Body of pancreas (tissue), 4 donors: ENCODE data around the gene CLEC4D. TPM values are rescaled to one million over a fixed set of nuclear protein-coding genes. Genes with fewer than 3 reads are reported as not detected.
A peak's percentile ranks its signal among the peaks of the same experiment; 100 is the strongest.
"Not testable (repeated sequence)": the region's sequence is repeated elsewhere in the genome, so short reads cannot be mapped to it uniquely, and the experiment has no call there.

ENCODE experiments used
- ATAC-seq: fragments of 150-250 bp; one replicate; pipeline ENCODE4 v1.9.1; 2016
- DNase-seq, 4 donors: peaks; one replicate each; pipeline ENCODE4 v3.0.0-alpha.2; 2019
- H3K27ac ChIP-seq, 4 donors: fragments of 200-600 bp; sonication (generic); 1 replicate in 3 of 4; 2 replicates in 1 of 4; pipeline versions ENCODE4 v1.5.1 to v1.6.1; 2016 to 2019; ENCODE audit warnings: mild to moderate bottlenecking in 1 of 4, mixed read lengths in 1 of 4, moderate library complexity in 1 of 4
- H3K27me3 ChIP-seq, 2 donors: fragments of 200-600 bp; sonication (generic); one replicate each; pipeline ENCODE4 v1.6.0; 2016; ENCODE audit warnings: mild to moderate bottlenecking in 1 of 2
- H3K36me3 ChIP-seq, 2 donors: fragments of 200-600 bp; sonication (generic); replicated peaks in 1 of 2; 2 replicates each; pipeline ENCODE4 v1.5.1; 2016; ENCODE audit warnings: low read depth in 2 of 2; ENCODE audit not compliant: insufficient read depth in 1 of 2
- H3K4me1 ChIP-seq: fragments of 200-600 bp; sonication (generic); one replicate; pipeline ENCODE4 v1.6.0; 2016
- H3K4me3 ChIP-seq, 2 donors: fragments of 200-600 bp; sonication (generic); 1 replicate in 1 of 2; 2 replicates in 1 of 2; pipeline ENCODE4 v1.5.1; 2016 to 2019
- H3K9me3 ChIP-seq, 3 donors: fragments of 200-600 bp; sonication (generic); 1 replicate in 2 of 3; 2 replicates in 1 of 3; pipeline ENCODE4 v1.5.1; 2016
- POLR2A ChIP-seq, 3 donors: fragments of 450-650 bp; IDR thresholded peaks; one replicate each; pipeline ENCODE4 v1.6.1; 2016; ENCODE audit warnings: antibody characterized with exemption in 3 of 3, mild to moderate bottlenecking in 2 of 3
- WGBS, 2 donors: methylation state at CpG; one replicate each; pipeline ENCODE4 v1.1.5; 2017; 5-methylcytosine and 5-hydroxymethylcytosine counted together
- intact Hi-C: fragments of 100-400 bp; cut with DNase I; formaldehyde crosslinking; loops from one replicate; pipeline ENCODE4 v1.15.1; 2023
- total RNA-seq, 2 donors: library from RNA; depleted of rRNA; stranded (reverse); fragments of >200 nt; gene quantifications; one replicate each; pipeline ENCODE4 v1.1.0, GENCODE V29; 2016
- TF ChIP-seq, protein P1 (sequence below), 7 experiments: fragments of 450-650 bp in 4 of 7; fragments of 200-600 bp in 3 of 7; sonication (generic) in 3 of 7; IDR thresholded peaks; one replicate each; pipeline ENCODE4 v1.5.1; 2016 to 2019; ENCODE audit warnings: antibody characterized with exemption in 7 of 7

The CLEC4D gene
- total RNA-seq, 2 donors from 2014 or later, result not detected

DNA sequence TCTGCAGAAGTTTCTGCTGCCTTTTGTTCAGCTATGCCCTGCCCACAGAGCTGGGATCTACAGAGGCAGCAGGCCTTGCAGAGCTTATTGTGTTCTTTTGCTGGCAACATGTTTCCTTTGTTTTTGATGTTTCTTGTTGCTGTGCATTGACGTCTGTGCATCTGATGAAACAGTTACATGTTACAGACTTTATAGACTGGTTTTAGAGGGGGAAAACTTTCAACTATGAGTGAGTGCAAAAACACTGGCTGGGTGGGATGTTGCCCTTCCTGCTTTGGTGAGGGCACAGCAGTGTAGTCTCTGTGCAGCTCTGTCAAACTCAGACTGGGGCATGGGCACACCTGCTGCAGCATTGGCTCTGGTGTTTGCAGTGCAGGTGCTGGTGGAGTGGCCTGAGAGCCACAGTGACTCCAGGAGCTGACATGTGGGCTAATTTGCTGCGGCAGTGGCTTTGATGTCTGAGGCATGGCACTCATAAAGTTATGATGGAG is 30.7 kb upstream of the CLEC4D start:
- intact Hi-C loops, result no loop called here
- Histone ChIP-seq H3K27ac (no peak overlapping the region), H3K4me1 (no peaks in the 10 kb centered on the region), H3K36me3 (no peaks in the 10 kb centered on the region), H3K27me3 (no peaks in the 10 kb centered on the region), H3K9me3 (no peaks in the 10 kb centered on the region), H3K4me3 (no peak overlapping the region)
- ATAC-seq (no peak), DNase-seq (no peak)
- 85 to 95% methylated on average over 2 of the region's 2 CpGs for WGBS, 2 donors
- TF ChIP-seq, protein P1, sequence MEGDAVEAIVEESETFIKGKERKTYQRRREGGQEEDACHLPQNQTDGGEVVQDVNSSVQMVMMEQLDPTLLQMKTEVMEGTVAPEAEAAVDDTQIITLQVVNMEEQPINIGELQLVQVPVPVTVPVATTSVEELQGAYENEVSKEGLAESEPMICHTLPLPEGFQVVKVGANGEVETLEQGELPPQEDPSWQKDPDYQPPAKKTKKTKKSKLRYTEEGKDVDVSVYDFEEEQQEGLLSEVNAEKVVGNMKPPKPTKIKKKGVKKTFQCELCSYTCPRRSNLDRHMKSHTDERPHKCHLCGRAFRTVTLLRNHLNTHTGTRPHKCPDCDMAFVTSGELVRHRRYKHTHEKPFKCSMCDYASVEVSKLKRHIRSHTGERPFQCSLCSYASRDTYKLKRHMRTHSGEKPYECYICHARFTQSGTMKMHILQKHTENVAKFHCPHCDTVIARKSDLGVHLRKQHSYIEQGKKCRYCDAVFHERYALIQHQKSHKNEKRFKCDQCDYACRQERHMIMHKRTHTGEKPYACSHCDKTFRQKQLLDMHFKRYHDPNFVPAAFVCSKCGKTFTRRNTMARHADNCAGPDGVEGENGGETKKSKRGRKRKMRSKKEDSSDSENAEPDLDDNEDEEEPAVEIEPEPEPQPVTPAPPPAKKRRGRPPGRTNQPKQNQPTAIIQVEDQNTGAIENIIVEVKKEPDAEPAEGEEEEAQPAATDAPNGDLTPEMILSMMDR (IDR thresholded peaks at IDR 0.05), result no peak
- TF ChIP-seq POLR2A (IDR thresholded peaks at IDR 0.05), result no peak

DNA sequence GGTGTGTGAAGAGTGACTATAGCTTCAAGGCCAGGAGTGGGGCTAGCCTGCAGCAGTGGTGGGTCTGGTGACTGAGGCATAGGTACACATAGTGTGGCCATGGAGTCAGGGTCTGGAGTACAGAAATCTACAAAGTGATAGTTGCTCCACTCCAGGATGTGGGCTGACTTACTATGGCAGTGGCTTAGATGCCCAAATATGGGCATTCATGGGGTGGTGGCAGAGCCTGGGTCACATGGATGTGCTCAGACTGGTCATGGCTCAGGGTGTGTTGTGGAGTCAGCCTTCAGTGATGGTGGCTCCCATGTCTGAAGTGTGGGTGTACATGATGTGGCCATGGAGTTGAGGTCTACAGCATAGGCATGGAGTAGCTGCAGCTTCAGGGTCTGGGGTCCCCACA is 30.2 kb upstream of the CLEC4D start:
- intact Hi-C loops, result no loop called here
- no peaks in the 10 kb centered on the region for H3K27me3 ChIP-seq
- no peak for ATAC-seq

DNA sequence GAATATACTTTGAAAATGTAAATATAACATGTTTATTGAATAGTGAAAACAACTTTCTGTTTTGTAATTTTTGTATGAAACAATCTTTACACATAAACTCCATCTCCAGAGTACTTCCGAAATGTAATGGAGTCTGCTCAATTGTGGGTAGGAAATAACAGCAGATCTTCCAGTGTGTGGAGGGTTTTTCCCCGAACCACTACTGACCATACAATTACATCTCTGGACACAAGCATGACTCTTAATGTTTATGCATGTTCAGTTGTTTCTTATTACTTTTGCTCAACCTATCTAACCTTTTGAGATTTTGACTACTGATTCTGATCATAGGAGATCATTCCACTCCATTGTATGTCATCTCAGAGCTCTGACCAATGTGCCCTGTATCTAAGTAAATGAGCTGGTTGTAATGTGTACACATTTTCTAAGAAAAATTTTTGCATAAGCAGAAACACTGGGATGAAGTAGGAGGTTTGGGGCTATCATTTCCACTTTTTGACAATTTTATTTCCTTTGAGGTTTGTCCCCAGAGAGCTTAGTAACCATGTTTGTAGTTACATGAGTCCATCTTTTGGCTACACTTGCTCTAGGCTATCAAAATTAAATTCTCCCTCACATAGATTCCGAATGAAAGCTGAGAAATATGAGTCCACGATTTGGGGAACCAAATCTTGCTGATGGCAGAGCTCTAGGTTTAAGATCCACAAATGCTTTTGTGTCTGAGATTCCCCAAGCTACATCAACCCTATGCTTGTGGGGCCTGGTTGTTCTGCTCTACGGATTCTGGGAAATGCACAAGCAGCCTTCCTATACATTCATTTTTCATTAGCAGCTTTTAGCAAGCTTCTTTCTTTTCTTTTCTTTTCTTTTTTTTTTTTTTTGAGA is 21.4 kb upstream of the CLEC4D start:
- ATAC-seq, result no peak
- Histone ChIP-seq H3K4me3 (no peak overlapping the region), H3K27ac (no peak overlapping the region), H3K27me3 (no peaks in the 10 kb centered on the region), H3K4me1 (no peaks in the 10 kb centered on the region), H3K9me3 (no peaks in the 10 kb centered on the region), H3K36me3 (no peaks in the 10 kb centered on the region)
- intact Hi-C loops, result no loop called here
- no peak for TF ChIP-seq POLR2A (IDR thresholded peaks at IDR 0.05)
- TF ChIP-seq, protein P1 (IDR thresholded peaks at IDR 0.05), result no peak
- DNase-seq, result no peak
- 63 to 70% methylated on average over 5 of the region's 5 CpGs for WGBS, 2 donors

More for the DNA sequence above, 30.2 kb upstream of the CLEC4D start:
- no peak overlapping the region for H3K4me3 ChIP-seq
- TF ChIP-seq, protein P1 (IDR thresholded peaks at IDR 0.05), result no peak
- no peak for TF ChIP-seq POLR2A (IDR thresholded peaks at IDR 0.05)
- H3K4me1 ChIP-seq, result no peaks in the 10 kb centered on the region
- no peaks in the 10 kb centered on the region for H3K9me3 ChIP-seq
- no peaks in the 10 kb centered on the region for H3K36me3 ChIP-seq
- DNase-seq, result no peak
- no peak overlapping the region for H3K27ac ChIP-seq

DNA sequence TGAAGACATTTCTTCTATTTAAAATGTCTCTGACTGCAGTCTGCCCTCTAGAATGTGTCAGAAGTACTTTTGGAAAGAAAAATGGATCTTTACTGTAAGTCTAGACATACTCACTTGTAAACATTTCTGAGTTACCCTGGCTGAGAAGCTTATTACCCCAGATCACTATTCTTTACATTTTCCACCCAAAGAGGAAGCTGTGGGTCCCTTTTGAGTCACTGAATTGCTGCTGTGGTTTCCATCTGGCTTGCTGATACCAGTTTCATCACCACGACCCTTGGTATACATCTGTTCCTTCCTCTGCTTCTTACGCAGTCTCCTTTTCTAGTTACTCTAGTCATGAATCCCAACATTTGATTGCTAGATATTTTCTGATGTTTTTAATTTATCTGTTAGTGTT is 20.2 kb upstream of the CLEC4D start:
- 38 to 89% methylated on average over 1 to 2 of the region's 2 CpGs for WGBS, 2 donors
- H3K9me3 ChIP-seq, result no peaks in the 10 kb centered on the region
- H3K36me3 ChIP-seq, result no peaks in the 10 kb centered on the region
- no peaks in the 10 kb centered on the region for H3K27me3 ChIP-seq
- TF ChIP-seq, protein P1 (IDR thresholded peaks at IDR 0.05), result no peak
- TF ChIP-seq POLR2A (IDR thresholded peaks at IDR 0.05), result no peak
- DNase-seq, result peak in 1 of 4 donors; percentile 61
- ATAC-seq, result no peak
- H3K27ac ChIP-seq, result peak overlapping the region in 1 of 4 donors; percentile 14
- intact Hi-C loops, result no loop called here
- no peaks in the 10 kb centered on the region for H3K4me1 ChIP-seq
- H3K4me3 ChIP-seq, result no peak overlapping the region

DNA sequence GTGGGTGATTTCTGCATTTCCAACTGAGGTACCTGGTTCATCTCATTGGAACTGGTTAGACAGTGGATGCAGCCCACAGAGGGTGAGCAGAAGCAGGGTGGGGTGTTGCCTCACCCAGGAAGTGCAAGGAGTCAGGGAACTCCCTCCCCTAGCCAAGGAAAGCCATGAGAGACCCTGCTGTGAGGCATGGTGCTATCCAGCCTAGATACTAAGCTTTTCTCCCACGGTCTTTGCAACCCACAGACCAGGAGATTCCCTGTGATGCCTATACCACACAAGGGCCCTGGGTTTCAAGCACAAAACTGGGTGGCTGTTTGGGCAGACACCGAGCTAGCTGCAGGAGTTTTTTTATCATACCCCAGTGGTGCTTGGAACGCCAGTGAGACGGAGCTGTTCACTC is 17.6 kb upstream of the CLEC4D start:
- H3K4me1 ChIP-seq, H3K36me3 ChIP-seq, DNase-seq, ATAC-seq, intact Hi-C loops, H3K27me3 ChIP-seq, H3K27ac ChIP-seq, H3K4me3 ChIP-seq, H3K9me3 ChIP-seq: not testable (repeated sequence)
- 72 to 90% methylated on average over 4 of the region's 4 CpGs for WGBS, 2 donors

DNA sequence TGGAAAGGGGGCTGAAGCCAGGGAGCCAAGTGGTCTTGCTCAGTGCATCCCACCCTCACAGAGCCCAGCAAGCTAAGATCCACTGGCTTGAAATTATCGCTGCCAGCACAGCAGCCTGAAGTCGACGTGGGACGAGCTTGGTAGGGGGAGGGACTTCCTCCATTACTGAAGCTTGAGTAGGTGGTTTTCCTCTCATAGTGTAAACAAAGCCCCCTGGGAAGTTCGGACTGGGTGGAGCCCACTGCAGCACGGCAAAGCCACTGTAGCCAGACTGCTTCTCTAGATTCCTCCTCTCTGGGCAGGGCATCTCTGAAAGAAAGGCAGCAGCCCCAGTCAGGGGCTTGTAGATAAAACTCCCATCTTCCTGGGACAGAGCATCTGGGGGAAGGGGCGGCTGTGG is 17.2 kb upstream of the CLEC4D start:
- 54 to 91% methylated on average over 1 to 7 of the region's 7 CpGs for WGBS, 2 donors
- H3K36me3 ChIP-seq, ATAC-seq, H3K27ac ChIP-seq, DNase-seq, H3K4me3 ChIP-seq, H3K4me1 ChIP-seq, H3K27me3 ChIP-seq, intact Hi-C loops, H3K9me3 ChIP-seq: not testable (repeated sequence)
